HG03060 (cell line): ENCODE results near the gene DACH2.
"Not testable (repeated sequence)": the region's sequence is repeated elsewhere in the genome, so short reads cannot be mapped to it uniquely, and the experiment has no call there.

ENCODE experiments used
- ATAC-seq: cut with Tn5 transposase; IDR thresholded peaks from one replicate; pipeline ENCODE4 v1.9.1; 2021; ENCODE audit warnings: low read depth, moderate number of reproducible peaks; ENCODE audit not compliant: unreplicated experiment

Gene DACH2

DNA sequence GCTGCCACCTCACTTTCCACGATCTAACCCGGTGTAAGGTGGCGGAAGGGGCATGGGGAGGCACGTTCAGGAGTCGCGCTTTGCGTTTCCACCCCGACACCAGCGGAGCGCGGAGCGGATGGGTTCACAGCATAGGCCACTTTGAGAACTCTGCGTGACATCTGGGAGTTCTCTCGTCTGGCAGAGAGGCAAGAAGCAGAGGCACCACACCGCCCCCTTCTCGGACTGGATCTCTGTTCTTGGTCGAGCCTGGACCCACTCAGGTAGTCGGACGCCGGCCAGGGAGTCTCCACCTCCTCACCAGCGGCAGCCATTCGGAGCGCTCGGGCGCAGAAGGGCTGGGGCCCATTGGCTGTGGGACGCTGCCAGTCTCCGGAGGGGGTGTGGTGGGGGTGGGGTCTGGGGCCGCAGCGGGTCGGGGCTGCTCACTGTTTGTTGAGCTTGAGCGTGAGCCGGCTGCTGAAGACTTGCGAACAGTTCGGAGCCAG is at the start of gene DACH2:
TSS of gene DACH2 (plus strand) at position 428 of the 488 bp plus-strand sequence.
- ATAC-seq, result peak; percentile 100

DNA sequence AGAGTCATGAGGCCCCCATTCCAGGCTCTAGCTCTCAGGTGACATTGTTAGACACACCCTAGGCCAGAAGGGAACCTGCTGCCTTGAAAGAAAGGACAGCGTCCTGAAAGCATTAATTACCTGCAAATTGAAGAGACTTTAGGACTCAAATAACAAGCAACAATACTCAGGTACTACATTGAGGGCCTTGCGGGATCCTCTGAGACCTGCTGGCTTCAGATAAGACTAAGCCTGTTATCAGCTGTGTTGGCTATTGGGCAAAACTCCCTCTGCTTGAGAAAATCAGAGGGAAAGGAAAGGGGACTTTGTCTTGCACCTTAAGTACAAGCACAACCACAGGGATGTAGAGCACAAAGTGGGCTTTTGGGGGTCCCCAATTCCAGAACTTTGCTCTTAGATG is 45.9 kb upstream of the DACH2 start:
- no peak for ATAC-seq

DNA sequence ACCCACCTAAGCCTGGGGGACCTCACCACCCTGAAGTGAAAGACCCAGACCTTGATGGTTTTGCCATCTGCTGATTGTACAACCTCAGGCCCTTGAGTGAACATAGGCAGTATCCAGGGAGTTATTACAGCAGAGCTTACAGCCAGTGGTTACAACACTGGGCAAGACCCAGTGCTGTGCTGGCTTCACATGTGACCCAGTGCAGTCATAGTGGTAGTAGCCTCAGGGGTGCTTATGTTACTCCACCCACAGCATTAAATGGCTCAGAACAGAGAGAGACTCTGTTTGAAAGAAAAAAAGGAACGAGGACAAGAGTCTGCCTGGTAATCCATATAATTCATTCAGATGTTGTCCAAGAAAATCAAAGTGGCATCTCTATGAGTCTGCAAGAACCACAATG is 45.2 kb upstream of the DACH2 start:
- no peak for ATAC-seq

DNA sequence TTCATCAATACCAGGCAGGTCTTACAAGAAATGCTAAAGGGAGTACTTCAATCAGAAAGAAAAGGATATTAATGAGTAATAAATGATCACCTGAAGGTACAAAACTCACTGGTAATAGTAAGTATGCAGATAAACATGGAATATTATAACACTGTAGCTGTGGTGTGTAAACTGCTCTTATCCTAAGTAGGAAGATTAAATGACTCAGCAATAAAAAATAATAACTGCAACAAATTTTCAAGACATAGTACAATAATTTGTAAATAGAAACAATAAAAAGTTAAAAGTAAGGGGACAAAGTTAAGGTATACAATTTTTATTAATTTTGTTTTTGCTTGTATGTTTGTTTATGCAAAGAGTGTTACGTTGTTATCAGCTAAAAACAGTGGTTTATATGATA is 43.7 kb upstream of the DACH2 start:
- ATAC-seq, result no peak

DNA sequence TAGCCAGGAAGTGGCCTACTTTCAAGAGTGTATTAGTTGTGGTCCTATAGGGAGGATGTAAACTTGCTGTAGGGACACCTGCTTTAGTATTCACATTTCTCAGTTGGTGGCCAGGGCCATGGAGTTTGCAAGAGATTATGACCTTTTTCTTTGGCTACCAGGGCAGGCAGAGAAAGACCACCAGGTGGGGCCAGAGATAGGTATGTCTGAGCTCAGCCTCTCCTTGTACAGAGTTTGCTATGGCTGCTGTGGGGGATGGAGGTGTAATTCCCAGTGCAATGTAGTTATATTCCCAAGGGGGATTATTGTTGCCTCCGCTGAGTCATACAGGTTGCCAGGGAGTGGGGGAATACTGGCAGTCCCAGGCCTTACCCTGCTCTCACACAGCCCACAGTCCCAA is 26.3 kb upstream of the DACH2 start:
- no peak for ATAC-seq

DNA sequence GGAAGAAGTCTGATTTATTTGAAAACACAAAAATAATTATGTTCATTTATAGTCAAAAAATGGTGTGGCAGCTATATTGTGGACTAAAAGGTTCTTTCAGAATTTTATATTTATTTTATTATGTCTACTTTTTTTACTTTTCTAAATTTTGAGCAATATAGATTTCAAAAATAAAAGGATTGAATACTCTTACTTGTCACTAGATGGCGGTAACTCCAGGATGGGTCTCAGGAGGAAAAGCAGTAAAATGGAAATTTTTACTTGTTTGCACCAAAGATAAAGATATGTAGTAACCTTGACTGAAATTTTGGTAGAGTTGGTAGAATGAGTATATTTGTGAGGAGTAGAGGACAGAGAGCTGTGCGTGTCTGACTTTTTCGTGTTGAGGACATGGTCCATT is 14.5 kb upstream of the DACH2 start:
- ATAC-seq, result no peak

DNA sequence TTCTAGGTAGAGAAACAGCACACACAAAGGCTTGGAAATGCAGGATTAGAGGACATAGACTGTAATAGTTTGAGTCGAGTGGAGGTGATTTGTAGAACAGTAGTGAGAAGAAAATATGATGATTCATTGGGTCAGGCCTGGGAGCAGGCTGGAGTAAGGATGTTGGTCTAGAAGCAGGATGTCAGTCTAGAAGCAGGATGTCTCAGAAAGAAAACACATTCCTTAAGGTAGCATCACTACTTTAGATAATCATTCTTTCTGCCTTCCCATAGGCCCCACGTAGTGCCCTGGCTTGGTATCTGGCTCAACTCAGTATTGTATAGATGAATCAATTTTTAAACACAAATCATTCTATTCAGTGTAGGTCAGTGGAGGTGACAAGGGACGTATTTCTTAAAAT is 11.2 kb upstream of the DACH2 start:
- ATAC-seq, result no peak

DNA sequence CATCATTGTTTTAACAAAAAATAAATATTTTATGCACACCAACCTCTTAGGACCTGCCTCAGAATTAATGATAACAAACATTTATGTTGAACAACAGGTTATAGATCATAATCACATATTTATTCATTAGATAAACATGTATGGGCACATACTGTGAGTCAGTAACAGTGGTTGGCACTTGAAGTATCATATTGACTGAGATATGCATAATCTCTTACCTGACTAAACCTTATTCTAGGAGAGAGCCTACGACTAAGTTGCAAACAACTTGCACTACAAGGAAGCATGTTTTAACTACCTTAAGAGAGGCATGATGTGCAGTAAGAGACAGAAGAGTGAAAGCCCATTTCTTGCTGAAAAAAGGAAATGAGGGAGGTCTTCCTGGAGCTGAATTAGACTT is 6.5 kb upstream of the DACH2 start:
- no peak for ATAC-seq

DNA sequence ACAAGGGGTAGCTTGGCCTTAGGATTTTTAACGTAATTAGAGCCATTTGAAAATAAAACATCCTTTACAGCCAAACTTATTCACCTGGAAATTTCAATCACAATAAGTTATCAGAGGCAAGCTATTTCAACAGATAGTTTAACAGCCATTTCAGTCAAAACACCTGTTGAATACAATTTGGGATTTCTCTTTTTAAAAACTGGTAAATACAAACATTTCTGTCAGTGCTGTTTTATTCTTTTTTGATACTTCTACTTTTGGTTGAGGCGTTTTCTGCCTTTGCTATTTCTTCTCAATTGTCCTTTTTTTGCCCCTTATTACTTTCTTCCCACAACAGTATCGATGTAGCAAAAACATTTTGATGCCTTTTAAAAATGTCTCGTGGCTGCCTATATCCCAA is 2.1 kb upstream of the DACH2 start:
- no peak for ATAC-seq

DNA sequence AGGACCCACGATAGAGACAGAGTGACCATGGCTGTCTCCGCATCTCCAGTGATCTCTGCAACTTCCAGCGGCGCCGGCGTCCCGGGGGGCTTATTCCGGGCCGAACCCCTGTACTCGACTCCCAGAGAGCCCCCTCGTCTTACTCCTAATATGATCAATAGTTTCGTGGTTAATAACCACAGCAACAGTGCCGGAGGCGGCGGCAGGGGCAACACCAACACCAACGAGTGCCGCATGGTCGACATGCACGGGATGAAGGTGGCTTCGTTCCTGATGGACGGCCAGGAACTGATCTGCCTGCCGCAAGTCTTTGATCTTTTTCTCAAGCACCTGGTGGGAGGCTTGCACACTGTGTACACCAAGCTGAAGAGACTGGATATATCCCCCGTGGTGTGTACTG is 343 bp downstream of the DACH2 start:
- ATAC-seq, result no peak

DNA sequence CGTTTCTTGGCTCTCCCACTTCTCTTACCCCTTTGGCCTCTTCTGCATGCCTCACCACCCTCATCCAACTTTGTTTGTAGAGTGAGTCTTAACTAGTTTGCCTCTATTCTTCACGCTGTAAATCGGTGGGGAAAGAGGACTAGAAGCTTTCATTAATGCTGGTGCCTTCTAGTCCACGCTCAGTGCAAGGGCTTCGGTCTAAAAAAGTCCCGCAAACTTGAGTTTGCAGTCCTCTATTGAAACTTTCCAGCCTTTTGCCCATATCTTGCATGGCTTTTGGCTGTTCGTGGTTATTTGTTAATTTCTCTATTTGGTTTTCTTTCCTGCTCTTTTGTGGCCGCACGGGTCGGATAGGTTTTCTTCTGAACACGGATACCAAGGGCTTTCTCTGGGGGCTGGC is 868 bp downstream of the DACH2 start:
- no peak for ATAC-seq

DNA sequence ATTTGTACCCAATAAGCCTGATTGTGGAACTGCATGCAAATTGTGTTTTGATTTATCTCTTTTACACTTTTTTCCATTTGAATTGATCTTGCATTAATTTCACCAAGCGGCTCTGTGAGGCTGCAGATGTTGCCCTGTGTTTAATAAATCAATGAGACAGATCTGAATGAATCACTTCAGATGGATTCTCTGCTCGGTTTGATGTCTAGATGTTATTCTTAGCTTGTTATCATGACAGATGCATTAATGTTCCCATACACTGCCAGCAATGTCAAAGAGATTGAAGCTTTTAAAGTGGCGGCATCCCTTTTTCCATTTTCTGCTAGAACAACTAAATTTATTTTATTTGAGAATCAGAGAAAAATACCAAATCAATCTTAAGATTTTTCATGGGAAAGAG is 6.3 kb downstream of the DACH2 start:
- ATAC-seq, result no peak

DNA sequence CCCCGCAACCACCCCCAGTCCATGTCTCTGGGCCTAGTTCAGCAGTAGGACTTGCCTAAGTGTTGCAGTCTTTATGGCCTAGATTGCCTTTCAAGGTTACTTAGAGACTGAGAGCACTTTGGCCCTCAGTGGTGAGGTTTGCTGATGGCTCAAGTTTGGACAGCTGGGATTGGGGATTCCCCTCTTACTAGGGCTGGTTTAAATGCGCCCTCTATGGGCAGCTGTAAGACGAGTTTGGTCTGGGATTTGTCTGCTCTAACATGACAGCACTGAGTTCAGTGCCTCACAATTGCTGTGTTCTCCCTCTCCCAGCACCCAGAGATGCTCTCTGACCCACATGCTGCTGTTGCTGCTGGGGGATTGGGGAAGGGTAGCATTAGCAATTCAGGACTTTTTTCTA is 23.1 kb downstream of the DACH2 start:
- ATAC-seq, result no peak

DNA sequence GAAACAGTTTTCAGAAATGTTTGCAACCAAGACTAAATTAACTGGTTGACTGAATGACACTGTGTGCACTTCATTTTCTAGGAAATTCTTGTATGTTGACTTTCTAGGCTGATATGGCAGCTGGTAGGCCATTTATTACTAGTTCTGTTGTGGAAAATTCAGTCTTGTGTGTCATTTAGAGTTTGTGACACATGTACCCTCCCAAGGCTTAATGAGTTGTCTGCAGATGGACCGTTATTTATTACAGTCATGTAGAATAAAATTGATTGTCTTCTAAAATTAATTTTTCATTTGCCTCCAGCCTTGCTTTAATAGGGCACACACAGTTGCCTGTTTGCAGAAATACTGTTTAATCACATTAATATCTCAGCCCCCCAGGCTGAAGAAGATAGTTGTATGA is 30.7 kb downstream of the DACH2 start:
- ATAC-seq, result no peak

DNA sequence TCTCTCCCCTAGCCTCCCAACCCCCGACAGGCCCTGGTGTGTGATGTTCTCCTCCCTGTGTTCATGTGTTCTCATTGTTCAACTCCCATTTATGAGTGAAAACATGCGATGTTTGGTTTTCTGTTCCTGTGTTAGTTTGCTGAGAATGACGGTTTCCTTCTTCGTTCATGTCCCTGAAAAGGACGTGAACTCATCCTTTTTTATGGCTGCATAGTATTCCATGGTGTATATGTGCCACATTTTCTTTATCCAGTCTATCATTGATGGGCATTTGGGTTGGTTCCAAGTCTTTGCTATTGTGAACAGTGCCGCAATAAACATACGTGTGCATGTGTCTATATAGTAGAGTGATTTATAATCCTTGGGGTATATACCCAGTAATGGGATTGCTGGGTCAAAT is 33.1 kb downstream of the DACH2 start:
- ATAC-seq, result not testable (repeated sequence)

DNA sequence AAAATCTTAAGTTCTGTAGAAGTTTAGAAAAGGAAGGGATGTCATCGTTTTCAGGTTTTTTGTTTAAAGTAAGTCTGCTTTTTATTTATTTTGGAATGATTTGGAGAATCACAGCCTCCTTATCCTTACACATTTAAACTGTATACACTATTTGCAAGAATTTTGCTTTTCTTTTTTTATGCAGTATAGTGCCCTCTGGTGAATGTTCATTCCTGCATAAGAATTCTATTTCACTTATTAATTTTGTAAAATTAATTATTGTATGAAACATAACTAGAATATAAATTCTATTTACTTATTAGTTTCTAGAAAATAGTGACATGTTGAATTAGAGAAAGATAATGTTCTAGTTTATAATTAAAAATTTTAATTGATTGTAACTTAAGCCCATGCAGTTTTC is 44.6 kb downstream of the DACH2 start:
- no peak for ATAC-seq

DNA sequence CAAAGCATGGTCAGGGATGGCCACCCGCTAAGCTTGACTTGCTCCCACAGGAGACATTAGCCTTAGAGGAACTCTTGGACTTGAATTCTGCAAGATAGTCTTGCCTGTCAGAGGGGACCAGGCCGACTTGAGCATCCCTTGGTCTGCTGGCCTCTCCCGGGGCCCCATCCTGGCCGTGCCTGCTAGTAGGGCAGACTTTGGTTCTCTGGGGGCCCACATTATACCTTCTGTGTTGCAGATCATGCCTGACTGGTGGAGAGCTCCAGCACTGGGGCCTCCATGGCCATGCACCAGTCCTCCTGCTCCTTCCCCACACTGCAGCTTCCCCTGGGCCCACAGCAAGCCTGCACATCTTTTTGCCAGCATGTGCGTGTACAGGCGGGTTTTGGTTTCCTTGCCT is 46.5 kb downstream of the DACH2 start:
- ATAC-seq, result no peak

DNA sequence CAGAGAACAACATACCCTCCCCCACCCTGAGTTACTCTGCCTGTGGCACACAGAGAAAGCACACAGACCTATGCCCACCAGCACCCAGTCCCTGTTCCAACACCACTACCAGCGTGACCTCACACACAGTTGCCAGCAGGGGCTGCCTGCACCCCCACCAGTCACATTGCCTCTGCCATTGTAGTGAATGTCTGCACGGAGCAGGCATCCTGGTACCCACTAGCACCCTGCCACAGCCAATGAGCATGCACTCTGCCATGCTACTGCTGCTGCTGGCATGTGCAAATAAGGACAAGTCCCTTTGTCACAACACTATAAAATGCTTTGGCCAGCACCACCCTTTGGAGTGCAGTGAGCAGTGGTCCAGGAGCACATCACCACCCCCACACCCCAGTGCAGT is 47.1 kb downstream of the DACH2 start:
- ATAC-seq, result no peak

DNA sequence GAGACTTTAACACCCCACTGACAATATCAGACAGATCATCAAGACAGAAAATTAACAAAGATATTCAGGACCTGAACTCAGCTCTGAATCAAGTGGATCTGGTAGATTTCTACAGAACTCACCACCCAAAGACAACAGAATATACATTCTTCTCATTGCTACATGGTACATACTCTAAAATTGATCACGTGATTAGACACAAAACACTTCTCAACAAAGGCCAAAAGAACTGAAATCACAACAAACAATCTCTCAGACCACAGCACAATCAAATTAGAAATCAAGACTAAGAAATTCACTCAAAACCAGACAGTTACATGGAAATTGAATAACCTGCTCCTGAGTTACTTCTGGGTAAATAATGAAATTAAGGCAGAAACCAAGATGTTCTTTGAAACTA is 49.6 kb downstream of the DACH2 start:
- ATAC-seq, result no peak

DNA sequence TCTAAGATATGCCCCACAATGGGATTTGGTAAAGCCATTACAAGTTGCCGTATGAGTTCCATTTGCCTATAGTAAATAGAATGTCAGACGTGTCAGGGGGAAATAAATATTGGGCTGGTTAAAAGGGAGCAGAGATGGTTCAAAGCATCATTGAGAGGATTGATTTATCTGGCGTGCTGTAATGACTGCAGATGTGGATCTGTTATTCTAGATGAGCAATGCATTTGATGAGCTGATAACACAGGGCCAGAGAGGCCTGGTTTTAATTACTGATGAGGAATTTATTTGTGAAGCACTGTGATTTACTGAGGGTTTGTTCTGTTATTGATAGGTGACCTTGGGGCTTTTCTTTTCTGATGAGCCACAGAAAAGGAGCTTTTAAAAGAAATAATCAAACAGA is 62.5 kb downstream of the DACH2 start:
- ATAC-seq, result no peak

DNA sequence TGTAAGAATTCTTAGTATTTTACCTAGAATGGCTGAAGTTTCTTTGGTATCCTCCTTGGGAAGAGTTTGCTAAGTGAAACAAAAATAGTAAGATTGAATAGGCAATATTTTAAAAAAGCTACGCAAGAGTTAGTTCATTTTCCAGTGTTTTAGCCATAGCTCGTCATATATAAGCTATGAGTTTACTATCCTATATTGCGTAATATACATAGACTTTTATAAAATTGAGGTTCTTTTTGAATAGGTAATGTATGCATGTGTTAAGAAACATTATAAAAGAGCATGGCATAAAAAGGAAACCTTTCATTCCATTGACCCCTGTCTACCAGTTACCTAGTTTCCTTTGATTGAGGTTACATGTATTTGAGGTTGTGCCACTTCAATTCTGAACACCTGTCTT is 67.0 kb downstream of the DACH2 start:
- ATAC-seq, result no peak

DNA sequence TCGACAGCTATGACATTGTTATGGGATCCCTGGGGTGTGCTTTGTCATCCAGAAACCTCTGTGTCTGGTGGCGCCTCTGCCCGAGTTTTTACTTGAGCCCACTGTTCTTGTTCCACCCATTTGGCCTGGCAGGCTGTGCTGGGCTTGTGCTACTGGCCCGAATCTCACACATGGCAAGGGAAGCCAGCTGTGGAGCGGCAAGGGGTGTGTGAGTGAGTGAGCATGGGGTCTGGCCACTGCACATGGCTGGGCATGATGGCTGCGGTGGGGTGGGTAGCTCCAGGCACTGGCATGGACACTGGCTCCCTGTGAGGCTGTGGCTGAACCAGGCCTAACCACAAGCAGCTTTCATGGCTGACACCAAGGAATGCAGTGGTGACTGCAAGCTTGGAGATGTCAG is 89.2 kb downstream of the DACH2 start:
- no peak for ATAC-seq

DNA sequence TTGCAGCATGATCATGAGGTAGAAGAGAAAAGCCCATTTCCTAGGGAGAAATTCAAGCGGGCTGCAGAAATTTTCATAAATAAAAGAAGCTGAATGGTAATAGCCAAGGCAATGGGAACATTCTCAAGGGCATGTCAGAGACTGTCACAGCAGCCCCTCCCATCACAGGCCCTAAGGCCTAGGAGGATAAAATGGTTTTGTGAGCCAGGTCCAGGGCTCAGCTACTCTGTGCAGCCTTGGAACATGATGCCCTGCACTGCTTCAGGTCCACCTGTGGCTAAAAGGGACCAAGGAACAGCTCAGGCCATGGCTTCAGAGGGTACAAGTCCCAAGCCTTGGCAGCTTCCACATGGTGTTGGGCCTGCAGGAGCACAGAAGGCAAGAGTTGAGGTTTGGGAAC is 93.3 kb downstream of the DACH2 start:
- ATAC-seq, result no peak

DNA sequence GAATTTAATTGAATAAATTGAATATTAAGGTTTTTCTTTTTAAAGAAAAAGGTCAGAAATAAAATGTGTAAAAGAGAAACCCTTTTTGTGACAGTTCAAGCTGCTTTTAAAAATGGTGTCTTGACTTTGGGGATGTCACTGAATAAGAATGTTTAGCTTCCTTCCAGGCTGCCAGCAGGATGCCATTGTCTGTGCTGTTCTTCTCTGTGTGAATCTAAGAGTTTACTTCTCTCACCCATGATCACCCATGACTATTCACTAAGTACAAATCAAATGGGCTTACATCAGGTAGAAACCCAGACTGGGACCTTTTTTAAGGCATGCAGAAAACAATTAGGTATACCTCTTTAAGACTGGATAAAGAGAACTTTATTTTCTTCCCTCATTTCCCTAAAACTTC is 115.3 kb downstream of the DACH2 start:
- no peak for ATAC-seq
